Measurements from ENCODE around the gene AR. TPM values are rescaled to one million over a fixed set of nuclear protein-coding genes. Genes with fewer than 3 reads are reported as not detected.

AR gene, protein sequence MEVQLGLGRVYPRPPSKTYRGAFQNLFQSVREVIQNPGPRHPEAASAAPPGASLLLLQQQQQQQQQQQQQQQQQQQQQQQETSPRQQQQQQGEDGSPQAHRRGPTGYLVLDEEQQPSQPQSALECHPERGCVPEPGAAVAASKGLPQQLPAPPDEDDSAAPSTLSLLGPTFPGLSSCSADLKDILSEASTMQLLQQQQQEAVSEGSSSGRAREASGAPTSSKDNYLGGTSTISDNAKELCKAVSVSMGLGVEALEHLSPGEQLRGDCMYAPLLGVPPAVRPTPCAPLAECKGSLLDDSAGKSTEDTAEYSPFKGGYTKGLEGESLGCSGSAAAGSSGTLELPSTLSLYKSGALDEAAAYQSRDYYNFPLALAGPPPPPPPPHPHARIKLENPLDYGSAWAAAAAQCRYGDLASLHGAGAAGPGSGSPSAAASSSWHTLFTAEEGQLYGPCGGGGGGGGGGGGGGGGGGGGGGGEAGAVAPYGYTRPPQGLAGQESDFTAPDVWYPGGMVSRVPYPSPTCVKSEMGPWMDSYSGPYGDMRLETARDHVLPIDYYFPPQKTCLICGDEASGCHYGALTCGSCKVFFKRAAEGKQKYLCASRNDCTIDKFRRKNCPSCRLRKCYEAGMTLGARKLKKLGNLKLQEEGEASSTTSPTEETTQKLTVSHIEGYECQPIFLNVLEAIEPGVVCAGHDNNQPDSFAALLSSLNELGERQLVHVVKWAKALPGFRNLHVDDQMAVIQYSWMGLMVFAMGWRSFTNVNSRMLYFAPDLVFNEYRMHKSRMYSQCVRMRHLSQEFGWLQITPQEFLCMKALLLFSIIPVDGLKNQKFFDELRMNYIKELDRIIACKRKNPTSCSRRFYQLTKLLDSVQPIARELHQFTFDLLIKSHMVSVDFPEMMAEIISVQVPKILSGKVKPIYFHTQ
- not detected for total RNA-seq

GRCh38 chrX:67543818-67544217 is at the start of gene AR:
AR (plus strand) TSS chrX:67544021; CDS start chrX:67545147, 1,126 bp downstream.
- Mint-ChIP-seq H3K27me3 (ENCODE audit: low read depth) (peaks cover 23% of the 10 kb centered on the region), H3K4me1 (ENCODE audit: low read depth) (peaks cover 2% of the 10 kb centered on the region), H3K9me3 (ENCODE audit: insufficient read depth) (no peaks in the 10 kb centered on the region), H3K4me3 (no peak within 1 kb of the TSS), H3K36me3 (ENCODE audit: low read depth) (no peaks in the 10 kb centered on the region), H3K27ac (no peak within 1 kb of the TSS)
- ChIA-PET CTCF (no interaction called here), POLR2A (no interaction called here)
- DNase-seq (no peak), ATAC-seq (no peak)

GRCh38 chrX:67500617-67501016 is 43.2 kb upstream of the AR start:
- DNase-seq = no peak
- ChIA-PET POLR2A (no interaction called here), CTCF (no interaction called here)
- Mint-ChIP-seq H3K4me3 (no peak overlapping the region), H3K9me3 (ENCODE audit: insufficient read depth) (peaks cover 3% of the 10 kb centered on the region), H3K4me1 (ENCODE audit: low read depth) (no peaks in the 10 kb centered on the region), H3K27me3 (ENCODE audit: low read depth) (no peaks in the 10 kb centered on the region), H3K27ac (no peak overlapping the region), H3K36me3 (ENCODE audit: low read depth) (no peaks in the 10 kb centered on the region)
- ATAC-seq = no peak

GRCh38 chrX:67503004-67503403 is 40.8 kb upstream of the AR start:
- ChIA-PET CTCF (no interaction called here), POLR2A (no interaction called here)
- no peak for DNase-seq
- no peaks in the 10 kb centered on the region for H3K36me3 Mint-ChIP-seq (ENCODE audit: low read depth)
- H3K4me1 Mint-ChIP-seq (ENCODE audit: low read depth) = no peaks in the 10 kb centered on the region
- ATAC-seq = no peak
- H3K4me3 Mint-ChIP-seq = no peak overlapping the region
- H3K9me3 Mint-ChIP-seq (ENCODE audit: insufficient read depth) = peaks cover 3% of the 10 kb centered on the region
- no peak overlapping the region for H3K27ac Mint-ChIP-seq
- H3K27me3 Mint-ChIP-seq (ENCODE audit: low read depth) = no peaks in the 10 kb centered on the region

- ChIA-PET CTCF (no interaction called here), POLR2A (no interaction called here)
- H3K27ac Mint-ChIP-seq = no peak overlapping the region
- DNase-seq = no peak
- H3K4me3 Mint-ChIP-seq = no peak overlapping the region
- ATAC-seq = no peak
- H3K27me3 Mint-ChIP-seq (ENCODE audit: low read depth) = no peaks in the 10 kb centered on the region
- H3K4me1 Mint-ChIP-seq (ENCODE audit: low read depth) = no peaks in the 10 kb centered on the region
- H3K36me3 Mint-ChIP-seq (ENCODE audit: low read depth) = no peaks in the 10 kb centered on the region
- H3K9me3 Mint-ChIP-seq (ENCODE audit: insufficient read depth) = peaks cover 3% of the 10 kb centered on the region
These were observed 40.4 kb upstream of the AR start for GRCh38 chrX:67503453-67503852.

GRCh38 chrX:67520671-67521070 is 23.1 kb upstream of the AR start:
- H3K27ac Mint-ChIP-seq = no peak overlapping the region
- H3K4me1 Mint-ChIP-seq (ENCODE audit: low read depth) = no peaks in the 10 kb centered on the region
- ATAC-seq (no peak), DNase-seq (no peak)
- H3K9me3 Mint-ChIP-seq (ENCODE audit: insufficient read depth) = no peaks in the 10 kb centered on the region
- no peak overlapping the region for H3K4me3 Mint-ChIP-seq
- ChIA-PET POLR2A (no interaction called here), CTCF (no interaction called here)
- H3K27me3 Mint-ChIP-seq (ENCODE audit: low read depth) = no peaks in the 10 kb centered on the region
- H3K36me3 Mint-ChIP-seq (ENCODE audit: low read depth) = no peaks in the 10 kb centered on the region

DNA sequence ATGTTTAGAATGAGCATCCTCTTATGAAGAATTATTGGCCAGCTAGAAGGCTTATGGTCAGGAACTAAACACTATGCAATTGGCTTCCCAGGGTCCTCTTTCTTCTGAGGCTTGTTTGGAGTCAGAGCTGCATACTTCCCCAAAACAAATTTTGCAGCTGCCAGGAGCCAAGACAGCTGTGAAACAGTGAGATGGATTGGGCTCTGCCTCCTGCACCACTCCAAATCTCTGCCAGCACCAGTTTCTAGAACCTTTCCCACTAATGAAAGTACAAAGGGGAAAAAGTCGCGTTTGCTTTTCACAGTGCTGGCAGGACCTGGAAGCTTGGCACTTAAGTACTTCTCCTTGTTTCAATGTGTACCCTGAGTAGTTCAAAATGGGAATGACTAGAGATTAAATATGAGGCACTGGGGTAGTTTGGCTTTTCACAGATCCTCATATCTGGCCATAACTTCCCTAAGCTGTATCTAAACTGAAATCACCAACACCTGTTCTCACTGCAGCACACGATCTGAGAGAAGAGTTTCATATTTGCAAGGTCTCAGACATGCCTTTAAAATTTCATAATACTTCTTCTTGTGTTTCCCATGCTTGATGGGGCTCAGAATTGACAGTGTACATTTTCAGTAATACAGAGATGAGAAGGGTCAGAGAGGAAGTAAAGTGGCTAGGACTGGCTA is 20.7 kb upstream of the AR start:
- DNase-seq (no peak), ATAC-seq (no peak)
- ChIA-PET POLR2A (no interaction called here), CTCF (no interaction called here)
- H3K4me3 Mint-ChIP-seq = no peak overlapping the region
- no peaks in the 10 kb centered on the region for H3K36me3 Mint-ChIP-seq (ENCODE audit: low read depth)
- H3K4me1 Mint-ChIP-seq (ENCODE audit: low read depth) = no peaks in the 10 kb centered on the region
- H3K27ac Mint-ChIP-seq = no peak overlapping the region
- no peaks in the 10 kb centered on the region for H3K9me3 Mint-ChIP-seq (ENCODE audit: insufficient read depth)
- H3K27me3 Mint-ChIP-seq (ENCODE audit: low read depth) = no peaks in the 10 kb centered on the region

DNA sequence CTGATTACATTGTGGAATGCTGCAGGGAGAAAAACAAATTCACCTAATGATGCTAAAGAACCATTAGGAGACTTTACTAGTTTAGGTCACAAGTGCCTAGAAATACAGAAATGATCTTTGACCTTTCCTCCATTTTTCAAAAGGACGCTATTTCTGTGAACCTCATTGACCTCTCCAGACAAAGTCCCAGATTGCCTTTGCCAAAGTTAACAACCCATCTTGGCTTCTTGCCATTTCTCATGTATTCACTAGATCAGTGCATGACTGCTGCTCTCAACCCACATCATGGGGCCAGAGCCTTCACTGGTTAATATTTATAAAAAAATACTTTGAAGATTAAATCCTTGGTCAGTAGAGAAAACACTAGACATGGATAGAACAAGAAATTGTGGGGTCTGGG is 19.9 kb upstream of the AR start:
- Mint-ChIP-seq H3K27ac (no peak overlapping the region), H3K4me1 (ENCODE audit: low read depth) (no peaks in the 10 kb centered on the region), H3K4me3 (no peak overlapping the region), H3K36me3 (ENCODE audit: low read depth) (no peaks in the 10 kb centered on the region), H3K9me3 (ENCODE audit: insufficient read depth) (no peaks in the 10 kb centered on the region), H3K27me3 (ENCODE audit: low read depth) (no peaks in the 10 kb centered on the region)
- DNase-seq = no peak
- CTCF ChIA-PET = no interaction called here
- ATAC-seq = no peak
- POLR2A ChIA-PET = no interaction called here

DNA sequence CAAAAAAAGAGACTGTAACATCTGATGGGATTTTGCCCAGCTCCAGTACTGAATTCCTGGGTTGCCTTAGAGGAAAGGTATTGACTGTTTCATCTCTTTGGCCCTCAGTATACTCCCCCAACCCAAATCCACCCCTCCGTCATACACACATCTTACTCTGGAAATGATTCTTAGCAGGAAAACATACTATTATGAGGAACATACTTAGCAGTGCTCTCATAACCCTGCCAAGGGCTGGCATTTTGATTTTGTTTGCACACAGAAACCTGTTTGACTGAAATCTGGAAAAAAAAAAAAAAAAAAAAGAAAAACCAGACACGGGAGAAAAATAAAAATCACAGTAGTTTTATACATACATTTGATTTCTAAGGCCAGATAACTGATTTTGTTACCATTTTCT is 19.4 kb upstream of the AR start:
- no peak overlapping the region for H3K4me3 Mint-ChIP-seq

DNA sequence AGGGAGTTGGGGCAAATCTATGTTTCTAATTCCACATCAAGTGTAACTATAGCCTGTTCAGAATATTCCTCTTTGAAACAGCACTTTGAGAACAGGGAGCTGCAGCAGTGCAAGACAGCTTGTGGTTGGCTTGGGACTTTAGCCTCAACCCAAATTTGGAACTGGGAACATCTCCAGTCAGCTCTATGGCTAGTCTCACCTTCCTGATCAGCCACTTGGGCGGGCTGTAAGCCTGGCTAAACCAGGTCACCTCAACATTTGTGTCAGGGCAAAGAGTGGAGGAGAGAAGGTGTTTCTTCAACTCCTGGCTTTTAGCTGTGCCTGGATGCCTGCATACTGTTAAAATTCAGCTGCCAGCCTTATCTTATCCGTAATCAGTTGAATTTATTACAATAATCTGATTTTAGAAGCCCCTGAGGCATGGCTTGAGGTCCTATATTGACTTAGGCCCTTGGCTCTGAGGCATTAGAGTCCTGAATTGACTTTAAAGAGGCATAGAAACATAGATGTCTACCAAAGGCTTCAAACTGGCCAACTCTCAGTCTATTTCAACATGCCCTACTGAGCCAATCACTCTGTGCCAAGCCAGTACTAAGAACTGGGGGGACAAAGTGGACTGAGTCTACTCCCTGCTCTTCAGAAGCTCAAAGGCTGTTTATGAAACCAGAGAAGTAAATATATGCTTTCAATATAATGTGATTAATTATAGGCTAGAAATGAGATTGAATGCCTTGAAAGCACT is 18.7 kb upstream of the AR start:
- H3K27ac Mint-ChIP-seq = no peak overlapping the region
- H3K9me3 Mint-ChIP-seq (ENCODE audit: insufficient read depth) = no peaks in the 10 kb centered on the region
- no peaks in the 10 kb centered on the region for H3K27me3 Mint-ChIP-seq (ENCODE audit: low read depth)
- H3K4me3 Mint-ChIP-seq = no peak overlapping the region
- CTCF ChIA-PET = no interaction called here
- ATAC-seq (no peak), DNase-seq (no peak)
- POLR2A ChIA-PET = no interaction called here
- H3K4me1 Mint-ChIP-seq (ENCODE audit: low read depth) = no peaks in the 10 kb centered on the region
- H3K36me3 Mint-ChIP-seq (ENCODE audit: low read depth) = no peaks in the 10 kb centered on the region

More for the DNA sequence above, 19.4 kb upstream of the AR start:
- Mint-ChIP-seq H3K9me3 (ENCODE audit: insufficient read depth) (no peaks in the 10 kb centered on the region), H3K4me1 (ENCODE audit: low read depth) (no peaks in the 10 kb centered on the region), H3K27ac (no peak overlapping the region), H3K27me3 (ENCODE audit: low read depth) (no peaks in the 10 kb centered on the region), H3K36me3 (ENCODE audit: low read depth) (no peaks in the 10 kb centered on the region)
- no peak for DNase-seq
- ATAC-seq = no peak
- ChIA-PET POLR2A (no interaction called here), CTCF (no interaction called here)

GRCh38 chrX:67536564-67536963 is 7.3 kb upstream of the AR start:
- H3K4me1 Mint-ChIP-seq (ENCODE audit: low read depth) = no peaks in the 10 kb centered on the region
- no peak overlapping the region for H3K27ac Mint-ChIP-seq
- DNase-seq = no peak
- H3K36me3 Mint-ChIP-seq (ENCODE audit: low read depth) = no peaks in the 10 kb centered on the region
- CTCF ChIA-PET = no interaction called here
- H3K9me3 Mint-ChIP-seq (ENCODE audit: insufficient read depth) = no peaks in the 10 kb centered on the region
- no peak overlapping the region for H3K4me3 Mint-ChIP-seq
- H3K27me3 Mint-ChIP-seq (ENCODE audit: low read depth) = no peaks in the 10 kb centered on the region
- POLR2A ChIA-PET = no interaction called here
- ATAC-seq = no peak

DNA sequence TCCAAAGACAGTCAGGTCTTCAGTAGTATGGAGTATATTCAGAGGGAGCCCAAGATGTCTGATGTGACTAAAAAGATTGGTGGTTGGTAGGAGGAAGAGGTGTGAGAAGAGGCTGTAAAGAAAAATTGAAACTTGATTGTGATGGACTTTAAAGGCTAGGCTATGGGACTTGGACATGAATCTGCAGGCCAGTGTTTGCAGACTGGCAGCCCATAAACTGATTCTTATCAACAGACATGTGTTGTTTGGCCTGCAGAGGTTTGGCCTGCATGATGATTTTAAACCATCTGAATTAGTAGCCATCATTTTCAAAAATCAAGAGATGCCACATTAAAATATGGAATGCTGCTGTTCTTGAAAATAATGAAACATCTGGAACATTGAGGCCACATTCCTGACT is 5.4 kb upstream of the AR start:
- CTCF ChIA-PET = no interaction called here
- DNase-seq (no peak), ATAC-seq (no peak)
- POLR2A ChIA-PET = no interaction called here
- Mint-ChIP-seq H3K4me1 (ENCODE audit: low read depth) (no peaks in the 10 kb centered on the region), H3K36me3 (ENCODE audit: low read depth) (no peaks in the 10 kb centered on the region), H3K27ac (no peak overlapping the region), H3K9me3 (ENCODE audit: insufficient read depth) (no peaks in the 10 kb centered on the region), H3K4me3 (no peak overlapping the region), H3K27me3 (ENCODE audit: low read depth) (peaks cover 2% of the 10 kb centered on the region)

Measured in activated CD8-positive, alpha-beta T cell treated with anti-CD3 and anti-CD28 coated beads, Interleukin-2, amount 10 ng/mL, durations not matched to agents 7 days and 5 days (primary cell).